PFSK-1 (cell line): ENCODE results near the gene CABLES2.

Experiments used
- POLR2AphosphoS5 ChIP-seq: IDR thresholded peaks from 2 replicates; pipeline ENCODE4 v1.6.1; 2012; ENCODE audit warnings: low read depth, mild to moderate bottlenecking, control low read depth, low read length, moderate library complexity
- TAF1 ChIP-seq: IDR thresholded peaks from 2 replicates; pipeline ENCODE4 v1.6.1; 2012; ENCODE audit warnings: low read length, control low read depth, borderline replicate concordance; ENCODE audit not compliant: insufficient read depth
- TF ChIP-seq, protein P1 (sequence below), 2 experiments: IDR thresholded peaks; 2 replicates each; pipeline versions ENCODE4 v1.6.1 to v1.8.0; 2011 to 2012; ENCODE audit warnings: low read depth in 2 of 2, low read length in 2 of 2, control low read depth in 1 of 2, inconsistent platforms in 1 of 2, mild to moderate bottlenecking in 1 of 2, moderate library complexity in 1 of 2; ENCODE audit not compliant: insufficient read depth in 1 of 2

DNA sequence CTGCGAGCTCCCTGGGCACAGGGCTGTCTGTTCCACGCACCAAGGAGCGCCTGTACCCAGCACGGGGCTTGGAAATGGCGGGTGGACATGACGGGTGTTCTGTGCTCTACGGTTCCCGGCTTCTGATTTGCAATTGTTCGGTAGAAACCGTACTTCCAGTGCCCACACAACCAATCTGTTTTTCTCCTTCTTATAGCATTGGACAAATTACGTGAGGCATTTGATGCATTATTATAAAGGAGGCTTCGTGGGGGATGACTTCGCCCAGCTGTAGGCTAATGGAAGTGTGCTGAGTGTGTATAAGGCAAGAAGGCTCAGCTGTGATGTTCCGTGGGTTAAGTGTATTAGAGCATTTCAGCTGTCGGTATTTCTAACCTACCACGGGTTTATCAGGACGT lies 30.0 kb downstream of the CABLES2 start:
- TF ChIP-seq, protein P1, sequence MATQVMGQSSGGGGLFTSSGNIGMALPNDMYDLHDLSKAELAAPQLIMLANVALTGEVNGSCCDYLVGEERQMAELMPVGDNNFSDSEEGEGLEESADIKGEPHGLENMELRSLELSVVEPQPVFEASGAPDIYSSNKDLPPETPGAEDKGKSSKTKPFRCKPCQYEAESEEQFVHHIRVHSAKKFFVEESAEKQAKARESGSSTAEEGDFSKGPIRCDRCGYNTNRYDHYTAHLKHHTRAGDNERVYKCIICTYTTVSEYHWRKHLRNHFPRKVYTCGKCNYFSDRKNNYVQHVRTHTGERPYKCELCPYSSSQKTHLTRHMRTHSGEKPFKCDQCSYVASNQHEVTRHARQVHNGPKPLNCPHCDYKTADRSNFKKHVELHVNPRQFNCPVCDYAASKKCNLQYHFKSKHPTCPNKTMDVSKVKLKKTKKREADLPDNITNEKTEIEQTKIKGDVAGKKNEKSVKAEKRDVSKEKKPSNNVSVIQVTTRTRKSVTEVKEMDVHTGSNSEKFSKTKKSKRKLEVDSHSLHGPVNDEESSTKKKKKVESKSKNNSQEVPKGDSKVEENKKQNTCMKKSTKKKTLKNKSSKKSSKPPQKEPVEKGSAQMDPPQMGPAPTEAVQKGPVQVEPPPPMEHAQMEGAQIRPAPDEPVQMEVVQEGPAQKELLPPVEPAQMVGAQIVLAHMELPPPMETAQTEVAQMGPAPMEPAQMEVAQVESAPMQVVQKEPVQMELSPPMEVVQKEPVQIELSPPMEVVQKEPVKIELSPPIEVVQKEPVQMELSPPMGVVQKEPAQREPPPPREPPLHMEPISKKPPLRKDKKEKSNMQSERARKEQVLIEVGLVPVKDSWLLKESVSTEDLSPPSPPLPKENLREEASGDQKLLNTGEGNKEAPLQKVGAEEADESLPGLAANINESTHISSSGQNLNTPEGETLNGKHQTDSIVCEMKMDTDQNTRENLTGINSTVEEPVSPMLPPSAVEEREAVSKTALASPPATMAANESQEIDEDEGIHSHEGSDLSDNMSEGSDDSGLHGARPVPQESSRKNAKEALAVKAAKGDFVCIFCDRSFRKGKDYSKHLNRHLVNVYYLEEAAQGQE (IDR thresholded peaks at IDR 0.05; ENCODE audit: insufficient read depth in 1 of 2, low read depth in 2 of 2, low read length in 2 of 2), result no peak
- TF ChIP-seq POLR2AphosphoS5 (no peak), TAF1 (no peak)
